Transverse colon (tissue), 4 donors: ENCODE measurements around the gene DNAH3. TPM values are rescaled to one million over a fixed set of nuclear protein-coding genes. Genes with fewer than 3 reads are reported as not detected.
"Not testable (repeated sequence)": the region's sequence is repeated elsewhere in the genome, so short reads cannot be mapped to it uniquely, and the experiment has no call there.

Source experiments
- DNase-seq: peaks from one replicate; pipeline ENCODE4 v3.0.0-alpha.2; 2019
- H3K27ac ChIP-seq, 4 donors: fragments of 200-600 bp; sonication (generic); 2 replicates each; pipeline ENCODE4 v1.5.1; 2016 to 2018; ENCODE audit warnings: inconsistent platforms in 4 of 4
- H3K27me3 ChIP-seq: fragments of 200-600 bp; sonication (generic); 2 replicates; pipeline ENCODE4 v1.5.1; 2017; ENCODE audit warnings: inconsistent platforms
- H3K36me3 ChIP-seq, 4 donors: fragments of 200-600 bp; sonication (generic); 2 replicates each; pipeline ENCODE4 v1.5.1; 2017 to 2019; ENCODE audit warnings: inconsistent platforms in 4 of 4
- H3K4me1 ChIP-seq, 4 donors: fragments of 200-600 bp; sonication (generic); 2 replicates each; pipeline ENCODE4 v1.5.1; 2017 to 2020; ENCODE audit warnings: inconsistent platforms in 4 of 4
- H3K4me3 ChIP-seq, 4 donors: fragments of 200-600 bp; sonication (generic); 1 replicate in 1 of 4; 2 replicates in 3 of 4; pipeline versions ENCODE4 v1.5.1 to v1.6.1; 2017 to 2019; ENCODE audit warnings: inconsistent platforms in 4 of 4
- H3K9me3 ChIP-seq, 2 donors: fragments of 200-600 bp; sonication (generic); 2 replicates each; pipeline ENCODE4 v1.5.1; 2017 to 2019; ENCODE audit warnings: inconsistent platforms in 2 of 2
- CTCF ChIP-seq, 5 experiments: fragments of 200-600 bp in 3 of 5; fragments of 450-650 bp in 2 of 5; sonication (generic) in 3 of 5; IDR thresholded peaks; 1 replicate in 2 of 5; 2 replicates in 3 of 5; pipeline ENCODE4 v1.5.1; 2016 to 2017; ENCODE audit warnings: antibody characterized with exemption in 5 of 5, inconsistent platforms in 3 of 5, mild to moderate bottlenecking in 2 of 5, moderate library complexity in 1 of 5
- EP300 ChIP-seq: sonication (generic); formaldehyde crosslinking; IDR thresholded peaks from one replicate; pipeline ENCODE4 v1.6.1; 2017; ENCODE audit warnings: antibody characterized with exemption, low read depth
- POLR2A ChIP-seq: fragments of 450-650 bp; IDR thresholded peaks from one replicate; pipeline ENCODE4 v1.6.1; 2016; ENCODE audit warnings: antibody characterized with exemption, mild to moderate bottlenecking, moderate library complexity
- POLR2AphosphoS5 ChIP-seq, 3 donors: sonication (generic); formaldehyde crosslinking; IDR thresholded peaks; one replicate each; pipeline ENCODE4 v1.6.1; 2016; ENCODE audit warnings: antibody characterized with exemption in 3 of 3
- WGBS, 2 donors: methylation state at CpG; one replicate each; pipeline ENCODE4 v1.1.5; 2018; ENCODE audit warnings: low coverage in 1 of 2; 5-methylcytosine and 5-hydroxymethylcytosine counted together
- in situ Hi-C, 4 donors: fragments of 200-750 bp; cut with MboI; loops; one replicate each; pipeline versions ENCODE4 v1.15.0 to v1.15.1; 2017; ENCODE audit warnings: low sequenced_read_pairs in 3 of 4, low pct_ligation_motif_present in 1 of 4, low pct_unique_long_range_greater_than_20kb in 1 of 4
- intact Hi-C: fragments of 100-400 bp; cut with DNase I; formaldehyde crosslinking; loops from one replicate; pipeline ENCODE4 v1.15.1; 2023; ENCODE audit warnings: low total_unique reads
- total RNA-seq, 4 donors: library from RNA; depleted of rRNA; stranded (reverse); fragments of >200 nt; gene quantifications; one replicate each; pipeline ENCODE4 v1.1.0, GENCODE V29; 2016

DNAH3 gene
- total RNA-seq, 4 donors from 2014 or later: 1.1 to 28.7 (median 5.5) TPM

DNA sequence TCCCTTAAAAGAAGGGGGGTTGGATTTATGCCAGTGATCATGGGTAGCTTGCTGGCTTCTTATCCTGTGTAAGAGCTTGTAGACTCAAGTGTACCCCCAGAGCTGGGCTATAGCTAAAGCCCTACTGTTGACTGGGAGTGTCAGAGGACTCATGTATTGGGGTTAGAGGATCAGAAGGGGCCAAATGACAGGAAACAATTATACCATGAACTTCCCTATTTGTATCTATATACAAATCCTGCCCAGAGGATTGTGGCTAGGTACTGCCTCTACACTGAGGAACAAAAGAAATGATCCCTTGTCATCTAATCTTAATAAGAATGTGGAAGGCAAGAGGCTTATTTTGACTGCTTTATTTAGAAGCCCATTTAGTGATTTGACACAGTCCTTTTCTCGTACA lies 46.5 kb upstream of the DNAH3 start:
- in situ Hi-C loops: loop anchor here in 2 of 4 donors (25.0 kb wide), 2 partner anchors 90 to 1115 kb away; partner anchors contain the start of gene CRYM (in 1 of the 2)

DNA sequence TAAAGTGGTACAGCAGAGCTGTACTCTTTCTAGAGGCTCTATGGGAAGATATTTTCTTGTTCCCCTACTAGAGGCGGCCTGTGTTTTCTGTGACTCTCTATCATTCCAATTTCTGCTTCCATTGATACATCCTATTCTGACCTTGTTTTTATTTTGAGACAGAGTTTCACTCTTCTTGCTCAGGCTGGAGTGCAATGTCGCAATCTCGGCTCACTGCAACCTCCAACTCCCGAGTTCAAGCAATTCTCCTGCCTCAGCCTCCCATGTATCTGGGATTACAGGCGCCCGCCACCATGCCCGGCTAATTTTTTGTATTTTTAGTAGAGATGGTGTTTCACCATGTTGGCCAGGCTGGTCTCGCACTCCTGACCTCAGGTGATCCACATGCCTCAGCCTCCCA lies 44.7 kb upstream of the DNAH3 start:
- DNase-seq: not testable (repeated sequence)
- 91 to 97% methylated on average over 8 of the region's 8 CpGs for WGBS, 2 donors

More for the DNA sequence above, 46.5 kb upstream of the DNAH3 start:
- TF ChIP-seq POLR2A (no peak), POLR2AphosphoS5 (IDR thresholded peaks at IDR 0.05) (no peak), CTCF (IDR thresholded peaks at IDR 0.05) (no peak), EP300 (no peak)
- Histone ChIP-seq H3K27ac (no peak overlapping the region), H3K36me3 (no peaks in the 10 kb centered on the region), H3K4me1 (peaks cover 0 to 17% (median 10%) of the 10 kb centered on the region in 4 donors), H3K9me3 (no peaks in the 10 kb centered on the region), H3K27me3 (no peaks in the 10 kb centered on the region), H3K4me3 (no peak overlapping the region)
- intact Hi-C loops: loop anchor here (10.0 kb wide), 1 partner anchor 1498 kb away; no protein-coding TSS in a partner anchor
- 77% methylated on average over 1 of the region's 1 CpG; no CpG with 5 or more reads in 1 of the 2 donors for WGBS, 2 donors
- no peak for DNase-seq

DNA sequence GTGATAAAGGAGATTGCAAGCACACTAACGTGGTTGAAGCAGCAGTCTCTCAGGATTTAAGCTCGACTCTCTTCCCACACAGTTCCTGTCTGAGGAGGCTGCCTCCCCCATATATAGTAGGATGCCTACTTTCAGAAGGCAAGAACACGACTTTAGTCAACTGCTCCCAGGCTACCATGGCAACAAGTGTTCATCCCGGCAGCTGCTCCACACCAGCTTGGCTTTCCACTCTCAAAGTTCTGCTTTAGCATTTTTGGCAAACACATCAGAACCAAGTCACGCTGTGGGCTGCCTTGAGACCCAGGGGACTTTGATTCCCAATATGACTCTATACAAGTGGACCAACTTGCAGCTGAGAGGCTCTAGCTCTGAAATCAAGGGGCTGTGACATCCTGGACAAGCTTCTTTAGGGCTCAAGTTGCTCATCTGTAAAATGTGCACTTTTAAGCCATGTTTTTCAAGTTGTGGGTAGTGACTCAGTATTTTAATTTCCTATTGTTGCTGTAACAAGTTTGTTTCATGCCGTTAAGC lies 44.2 kb upstream of the DNAH3 start:
- in situ Hi-C loops (loop anchor here in 2 of 4 donors (25.0 kb wide), 2 partner anchors 92 to 1117 kb away; partner anchors contain the start of gene CRYM (in 1 of the 2)), intact Hi-C loops (loop anchor here (5.0 to 10.0 kb wide), 2 partner anchors 367 to 1500 kb away; no protein-coding TSS in a partner anchor)
- Histone ChIP-seq H3K36me3 (no peaks in the 10 kb centered on the region), H3K9me3 (no peaks in the 10 kb centered on the region), H3K27me3 (no peaks in the 10 kb centered on the region), H3K4me3 (no peak overlapping the region), H3K27ac (no peak overlapping the region), H3K4me1 (peaks cover 0 to 9% (median 3%) of the 10 kb centered on the region in 4 donors)
- WGBS, 2 donors: 45 to 49% methylated on average over 2 to 6 of the region's 6 CpGs
- TF ChIP-seq POLR2AphosphoS5 (IDR thresholded peaks at IDR 0.05) (no peak), POLR2A (no peak)
- DNase-seq: no peak

More for the DNA sequence above, 44.7 kb upstream of the DNAH3 start:
- in situ Hi-C loops (loop anchor here in 2 of 4 donors (25.0 kb wide), 2 partner anchors 92 to 1117 kb away; partner anchors contain the start of gene CRYM (in 1 of the 2)), intact Hi-C loops (loop anchor here (10.0 kb wide), 1 partner anchor 1499 kb away; no protein-coding TSS in a partner anchor)
- peaks cover 0 to 14% (median 5%) of the 10 kb centered on the region in 4 donors for H3K4me1 ChIP-seq
- not testable (repeated sequence) for H3K27ac ChIP-seq, H3K27me3 ChIP-seq, H3K36me3 ChIP-seq, H3K4me3 ChIP-seq, H3K9me3 ChIP-seq

- TF ChIP-seq POLR2A: no peak
- no peak for TF ChIP-seq CTCF (IDR thresholded peaks at IDR 0.05)
- TF ChIP-seq POLR2AphosphoS5 (IDR thresholded peaks at IDR 0.05): no peak
- no peak for TF ChIP-seq EP300
- H3K4me1 ChIP-seq: peaks cover 3 to 12% (median 6%) of the 10 kb centered on the region in 4 donors
- DNase-seq: no peak
- no peaks in the 10 kb centered on the region for H3K27me3 ChIP-seq
- WGBS, 2 donors: 57% methylated on average over 1 of the region's 1 CpG; no CpG with 5 or more reads in 1 of the 2 donors
- intact Hi-C loops: loop anchor here (5.0 to 10.0 kb wide), 2 partner anchors 369 to 1502 kb away; no protein-coding TSS in a partner anchor
- no peak overlapping the region for H3K4me3 ChIP-seq
- no peaks in the 10 kb centered on the region for H3K36me3 ChIP-seq
- no peak overlapping the region for H3K27ac ChIP-seq
- in situ Hi-C loops: loop anchor here in 2 of 4 donors (25.0 kb wide), 2 partner anchors 94 to 1119 kb away; partner anchors contain the start of gene CRYM (in 1 of the 2)
- H3K9me3 ChIP-seq: no peaks in the 10 kb centered on the region
Observed at GRCh38 chr16:21192991-21193390, 42.3 kb upstream of the DNAH3 start.

GRCh38 chr16:21190599-21190998 lies 40.0 kb upstream of the DNAH3 start:
- Histone ChIP-seq H3K4me3 (no peak overlapping the region), H3K27ac (no peak overlapping the region), H3K9me3 (no peaks in the 10 kb centered on the region), H3K4me1 (peaks cover 3 to 12% (median 8%) of the 10 kb centered on the region in 4 donors), H3K27me3 (no peaks in the 10 kb centered on the region), H3K36me3 (no peaks in the 10 kb centered on the region)
- in situ Hi-C loops (loop anchor here in 2 of 4 donors (25.0 kb wide), 2 partner anchors 97 to 1122 kb away; partner anchors contain the start of gene CRYM (in 1 of the 2)), intact Hi-C loops (loop anchor here (5.0 to 10.0 kb wide), 2 partner anchors 372 to 1504 kb away; no protein-coding TSS in a partner anchor)
- no peak for DNase-seq
- no peak for TF ChIP-seq CTCF (IDR thresholded peaks at IDR 0.05)
- TF ChIP-seq POLR2A: no peak
- TF ChIP-seq EP300: no peak
- no peak for TF ChIP-seq POLR2AphosphoS5 (IDR thresholded peaks at IDR 0.05)
